Measurements from ENCODE around the gene RNF130. TPM values are rescaled to one million over a fixed set of nuclear protein-coding genes. Genes with fewer than 3 reads are reported as not detected.

RNF130 gene
- total and polyA plus RNA-seq, 2 of the 13 experiments (the other 11 are each of a cell fraction or from before 2014, with no cell fraction given): 28.2 to 28.3 TPM

DNA sequence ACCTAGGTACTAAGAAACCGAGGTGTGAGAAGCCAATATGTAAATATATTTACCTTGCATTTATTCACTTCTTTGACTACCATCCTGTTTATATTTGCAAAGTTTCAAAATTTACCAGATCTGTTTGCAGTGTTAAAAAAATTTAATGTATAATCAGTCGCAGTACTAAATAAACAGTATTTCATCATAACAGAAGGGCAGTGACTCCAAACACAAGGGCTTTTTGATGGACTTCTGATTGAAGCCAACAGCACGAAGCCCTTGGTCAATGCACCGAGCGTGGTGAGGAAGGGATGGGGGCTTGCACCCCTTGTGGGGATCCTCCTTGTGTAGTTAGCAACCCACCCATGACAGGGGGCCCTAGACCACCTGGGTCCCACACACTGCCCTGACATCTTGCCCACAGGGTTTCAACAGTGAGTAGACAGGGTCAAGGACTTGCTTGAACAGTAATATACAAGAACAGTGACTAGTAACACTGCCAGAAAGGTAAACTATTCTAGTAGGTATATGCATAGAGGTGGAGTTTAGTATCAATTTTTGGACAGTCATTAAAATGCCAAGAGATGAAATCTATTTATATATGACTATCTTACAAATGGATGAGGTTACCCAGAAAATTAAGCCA lies 111.2 kb downstream of the RNF130 start (continued):
- TF ChIP-seq, protein P1, sequence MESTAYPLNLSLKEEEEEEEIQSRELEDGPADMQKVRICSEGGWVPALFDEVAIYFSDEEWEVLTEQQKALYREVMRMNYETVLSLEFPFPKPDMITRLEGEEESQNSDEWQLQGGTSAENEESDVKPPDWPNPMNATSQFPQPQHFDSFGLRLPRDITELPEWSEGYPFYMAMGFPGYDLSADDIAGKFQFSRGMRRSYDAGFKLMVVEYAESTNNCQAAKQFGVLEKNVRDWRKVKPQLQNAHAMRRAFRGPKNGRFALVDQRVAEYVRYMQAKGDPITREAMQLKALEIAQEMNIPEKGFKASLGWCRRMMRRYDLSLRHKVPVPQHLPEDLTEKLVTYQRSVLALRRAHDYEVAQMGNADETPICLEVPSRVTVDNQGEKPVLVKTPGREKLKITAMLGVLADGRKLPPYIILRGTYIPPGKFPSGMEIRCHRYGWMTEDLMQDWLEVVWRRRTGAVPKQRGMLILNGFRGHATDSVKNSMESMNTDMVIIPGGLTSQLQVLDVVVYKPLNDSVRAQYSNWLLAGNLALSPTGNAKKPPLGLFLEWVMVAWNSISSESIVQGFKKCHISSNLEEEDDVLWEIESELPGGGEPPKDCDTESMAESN (CRISPR knock-in tag; conservative IDR thresholded peaks at IDR 0.05): no peak
- TF ChIP-seq ZNF546 (CRISPR knock-in tag; conservative IDR thresholded peaks at IDR 0.05) (no peak), ZNF234 (CRISPR knock-in tag; conservative IDR thresholded peaks at IDR 0.05) (no peak), TBP (CRISPR knock-in tag; IDR thresholded peaks at IDR 0.05) (no peak), ZNF614 (CRISPR knock-in tag; IDR thresholded peaks at IDR 0.05; ENCODE audit: borderline replicate concordance) (no peak), ZNF781 (CRISPR knock-in tag; IDR thresholded peaks at IDR 0.05; ENCODE audit: borderline replicate concordance, not compliant biosample characterization) (no peak), SOX13 (IDR thresholded peaks at IDR 0.05) (no peak), SOX13 (CRISPR knock-in tag; conservative IDR thresholded peaks at IDR 0.05 in 1 of 2, IDR thresholded peaks at IDR 0.05 in 1 of 2) (peak in 1 of 2 experiments; percentile 38; a peak in 1 of 4 replicates), ZNF510 (CRISPR knock-in tag; IDR thresholded peaks at IDR 0.05; ENCODE audit: low read depth) (no peak), PAWR (CRISPR knock-in tag; IDR thresholded peaks at IDR 0.05; ENCODE audit: borderline replicate concordance) (no peak), NR2F1 (CRISPR knock-in tag; IDR thresholded peaks at IDR 0.05) (no peak), ZNF652 (CRISPR knock-in tag; IDR thresholded peaks at IDR 0.05; ENCODE audit: borderline replicate concordance, low read depth) (no peak), KLF9 (CRISPR knock-in tag; IDR thresholded peaks at IDR 0.05; ENCODE audit: low read depth) (no peak), NR3C1 (CRISPR knock-in tag; IDR thresholded peaks at IDR 0.05) (no peak), ZNF235 (CRISPR knock-in tag; IDR thresholded peaks at IDR 0.05; ENCODE audit: borderline replicate concordance) (no peak), FOXJ3 (CRISPR knock-in tag; IDR thresholded peaks at IDR 0.05; ENCODE audit: borderline replicate concordance) (peak; percentile 29; the same call in 1 of the 2 replicates), HDAC2 (CRISPR knock-in tag; IDR thresholded peaks at IDR 0.05) (peak; percentile 26; the same call in 1 of the 2 replicates), SCMH1 (CRISPR knock-in tag; IDR thresholded peaks at IDR 0.05; ENCODE audit: borderline replicate concordance) (no peak), TMF1 (CRISPR knock-in tag; IDR thresholded peaks at IDR 0.05; ENCODE audit: low read depth) (no peak)
- TF ChIP-seq, protein P2, sequence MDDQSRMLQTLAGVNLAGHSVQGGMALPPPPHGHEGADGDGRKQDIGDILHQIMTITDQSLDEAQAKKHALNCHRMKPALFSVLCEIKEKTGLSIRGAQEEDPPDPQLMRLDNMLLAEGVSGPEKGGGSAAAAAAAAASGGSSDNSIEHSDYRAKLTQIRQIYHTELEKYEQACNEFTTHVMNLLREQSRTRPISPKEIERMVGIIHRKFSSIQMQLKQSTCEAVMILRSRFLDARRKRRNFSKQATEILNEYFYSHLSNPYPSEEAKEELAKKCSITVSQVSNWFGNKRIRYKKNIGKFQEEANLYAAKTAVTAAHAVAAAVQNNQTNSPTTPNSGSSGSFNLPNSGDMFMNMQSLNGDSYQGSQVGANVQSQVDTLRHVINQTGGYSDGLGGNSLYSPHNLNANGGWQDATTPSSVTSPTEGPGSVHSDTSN (CRISPR knock-in tag; IDR thresholded peaks at IDR 0.05; ENCODE audit: borderline replicate concordance): no peak
- TF ChIP-seq, protein P3, sequence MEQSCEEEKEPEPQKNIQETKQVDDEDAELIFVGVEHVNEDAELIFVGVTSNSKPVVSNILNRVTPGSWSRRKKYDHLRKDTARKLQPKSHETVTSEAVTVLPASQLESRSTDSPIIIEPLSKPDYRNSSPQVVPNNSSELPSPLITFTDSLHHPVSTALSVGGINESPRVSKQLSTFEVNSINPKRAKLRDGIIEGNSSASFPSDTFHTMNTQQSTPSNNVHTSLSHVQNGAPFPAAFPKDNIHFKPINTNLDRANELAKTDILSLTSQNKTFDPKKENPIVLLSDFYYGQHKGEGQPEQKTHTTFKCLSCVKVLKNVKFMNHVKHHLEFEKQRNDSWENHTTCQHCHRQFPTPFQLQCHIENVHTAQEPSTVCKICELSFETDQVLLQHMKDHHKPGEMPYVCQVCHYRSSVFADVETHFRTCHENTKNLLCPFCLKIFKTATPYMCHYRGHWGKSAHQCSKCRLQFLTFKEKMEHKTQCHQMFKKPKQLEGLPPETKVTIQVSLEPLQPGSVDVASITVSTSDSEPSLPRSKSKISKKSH (CRISPR knock-in tag; IDR thresholded peaks at IDR 0.05; ENCODE audit: borderline replicate concordance): no peak
- TF ChIP-seq, protein P4, sequence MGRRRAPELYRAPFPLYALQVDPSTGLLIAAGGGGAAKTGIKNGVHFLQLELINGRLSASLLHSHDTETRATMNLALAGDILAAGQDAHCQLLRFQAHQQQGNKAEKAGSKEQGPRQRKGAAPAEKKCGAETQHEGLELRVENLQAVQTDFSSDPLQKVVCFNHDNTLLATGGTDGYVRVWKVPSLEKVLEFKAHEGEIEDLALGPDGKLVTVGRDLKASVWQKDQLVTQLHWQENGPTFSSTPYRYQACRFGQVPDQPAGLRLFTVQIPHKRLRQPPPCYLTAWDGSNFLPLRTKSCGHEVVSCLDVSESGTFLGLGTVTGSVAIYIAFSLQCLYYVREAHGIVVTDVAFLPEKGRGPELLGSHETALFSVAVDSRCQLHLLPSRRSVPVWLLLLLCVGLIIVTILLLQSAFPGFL (CRISPR knock-in tag; IDR thresholded peaks at IDR 0.05): no peak
- TF ChIP-seq, protein P5, sequence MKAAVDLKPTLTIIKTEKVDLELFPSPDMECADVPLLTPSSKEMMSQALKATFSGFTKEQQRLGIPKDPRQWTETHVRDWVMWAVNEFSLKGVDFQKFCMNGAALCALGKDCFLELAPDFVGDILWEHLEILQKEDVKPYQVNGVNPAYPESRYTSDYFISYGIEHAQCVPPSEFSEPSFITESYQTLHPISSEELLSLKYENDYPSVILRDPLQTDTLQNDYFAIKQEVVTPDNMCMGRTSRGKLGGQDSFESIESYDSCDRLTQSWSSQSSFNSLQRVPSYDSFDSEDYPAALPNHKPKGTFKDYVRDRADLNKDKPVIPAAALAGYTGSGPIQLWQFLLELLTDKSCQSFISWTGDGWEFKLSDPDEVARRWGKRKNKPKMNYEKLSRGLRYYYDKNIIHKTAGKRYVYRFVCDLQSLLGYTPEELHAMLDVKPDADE (CRISPR knock-in tag; IDR thresholded peaks at IDR 0.05): no peak
